ENCODE measurements around the gene HAUS2.

Gene HAUS2

GRCh38 chr15:42576776-42577175, 28.1 kb downstream of the HAUS2 start:
- H3K4me3 ChIP-seq (ENCODE audit: low read depth, low read length): no peak overlapping the region; the same call in 1 of the 2 replicates
- TF ChIP-seq CTCF (IDR thresholded peaks at IDR 0.05; ENCODE audit: low read depth, low read length): no peak

- no peak for TF ChIP-seq CTCF (IDR thresholded peaks at IDR 0.05; ENCODE audit: low read depth, low read length)
- H3K4me3 ChIP-seq (ENCODE audit: low read depth, low read length): no peak overlapping the region
These were observed 28.9 kb downstream of the HAUS2 start for GRCh38 chr15:42577514-42578031.

GRCh38 chr15:42578984-42579537, 30.4 kb downstream of the HAUS2 start:
- TF ChIP-seq CTCF (IDR thresholded peaks at IDR 0.05; ENCODE audit: low read depth, low read length): no peak
- no peak overlapping the region for H3K4me3 ChIP-seq (ENCODE audit: low read depth, low read length)

- no peak for TF ChIP-seq CTCF (IDR thresholded peaks at IDR 0.05; ENCODE audit: low read depth, low read length)
- peak overlapping the region; percentile 54 for H3K4me3 ChIP-seq (ENCODE audit: low read depth, low read length)
These were observed 32.7 kb downstream of the HAUS2 start for GRCh38 chr15:42581272-42581730.

- TF ChIP-seq CTCF (IDR thresholded peaks at IDR 0.05; ENCODE audit: low read depth, low read length): no peak
These were observed 34.1 kb downstream of the HAUS2 start for GRCh38 chr15:42582569-42583375.

GRCh38 chr15:42584031-42584765, 35.6 kb downstream of the HAUS2 start:
- no peak overlapping the region for H3K4me3 ChIP-seq (ENCODE audit: low read depth, low read length)
- no peak for TF ChIP-seq CTCF (IDR thresholded peaks at IDR 0.05; ENCODE audit: low read depth, low read length)

More at GRCh38 chr15:42582569-42583375, 34.1 kb downstream of the HAUS2 start:
- no peak overlapping the region for H3K4me3 ChIP-seq (ENCODE audit: low read depth, low read length)
